ENCODE measurements around the gene TRAP1. TPM values are rescaled to one million over a fixed set of nuclear protein-coding genes. Genes with fewer than 3 reads are reported as not detected.
"Not testable (repeated sequence)": the region's sequence is repeated elsewhere in the genome, so short reads cannot be mapped to it uniquely, and the experiment has no call there.

The TRAP1 gene
- total RNA-seq, 1 donor from 2014 or later = 67.0 TPM

GRCh38 chr16:3716831-3717234 is 491 bp downstream of the TRAP1 start:
- Histone ChIP-seq H3K27ac (peak overlapping the region; percentile 90), H3K4me1 (no peaks in the 10 kb centered on the region), H3K4me3 (peak overlapping the region; percentile 97), H3K9me3 (no peaks in the 10 kb centered on the region), H3K27me3 (no peaks in the 10 kb centered on the region), H3K36me3 (peaks cover 5% of the 10 kb centered on the region)
- no peak for DNase-seq
- intact Hi-C loops (cut with DNase I) = no loop called here
- peak; percentile 21 for ATAC-seq
- TF ChIP-seq CTCF (IDR thresholded peaks at IDR 0.05) = no peak

GRCh38 chr16:3715430-3715829 is 1.9 kb downstream of the TRAP1 start:
- intact Hi-C loops (cut with DNase I) = no loop called here
- H3K27me3 ChIP-seq = no peaks in the 10 kb centered on the region
- H3K4me1 ChIP-seq = no peaks in the 10 kb centered on the region
- DNase-seq = no peak
- H3K36me3 ChIP-seq = peaks cover 5% of the 10 kb centered on the region
- TF ChIP-seq CTCF (IDR thresholded peaks at IDR 0.05) = no peak
- H3K9me3 ChIP-seq = no peaks in the 10 kb centered on the region
- no peak overlapping the region for H3K27ac ChIP-seq
- ATAC-seq = no peak
- H3K4me3 ChIP-seq = no peak overlapping the region

- H3K27ac ChIP-seq; DNase-seq; ATAC-seq; intact Hi-C loops (cut with DNase I); H3K36me3 ChIP-seq; H3K4me1 ChIP-seq; H3K27me3 ChIP-seq; H3K4me3 ChIP-seq; H3K9me3 ChIP-seq: not testable (repeated sequence)
These were observed 2.9 kb downstream of the TRAP1 start for GRCh38 chr16:3714378-3714777.

- no peak overlapping the region for H3K27ac ChIP-seq
- no peaks in the 10 kb centered on the region for H3K27me3 ChIP-seq
- no peak for TF ChIP-seq CTCF (IDR thresholded peaks at IDR 0.05)
- peaks cover 5% of the 10 kb centered on the region for H3K36me3 ChIP-seq
- no peaks in the 10 kb centered on the region for H3K4me1 ChIP-seq
- no peaks in the 10 kb centered on the region for H3K9me3 ChIP-seq
- intact Hi-C loops (cut with DNase I) = no loop called here
- DNase-seq = no peak
- ATAC-seq = no peak
- no peak overlapping the region for H3K4me3 ChIP-seq
These were observed 3.6 kb downstream of the TRAP1 start for GRCh38 chr16:3713587-3714242.

- H3K27ac ChIP-seq = no peak overlapping the region
- no peak for DNase-seq
- H3K27me3 ChIP-seq = no peaks in the 10 kb centered on the region
- no peaks in the 10 kb centered on the region for H3K9me3 ChIP-seq
- no peaks in the 10 kb centered on the region for H3K4me1 ChIP-seq
- H3K36me3 ChIP-seq = peaks cover 5% of the 10 kb centered on the region
- intact Hi-C loops (cut with DNase I) = no loop called here
- no peak for TF ChIP-seq CTCF (IDR thresholded peaks at IDR 0.05)
- ATAC-seq = no peak
- H3K4me3 ChIP-seq = no peak overlapping the region
These were observed 4.4 kb downstream of the TRAP1 start for GRCh38 chr16:3712861-3713372.

GRCh38 chr16:3706253-3707012 is 10.9 kb downstream of the TRAP1 start:
- no peak overlapping the region for H3K4me3 ChIP-seq
- intact Hi-C loops (cut with DNase I) = no loop called here
- no peak overlapping the region for H3K27ac ChIP-seq
- no peak for TF ChIP-seq CTCF (IDR thresholded peaks at IDR 0.05)
- H3K9me3 ChIP-seq = no peaks in the 10 kb centered on the region
- H3K4me1 ChIP-seq = no peaks in the 10 kb centered on the region
- H3K27me3 ChIP-seq = no peaks in the 10 kb centered on the region
- DNase-seq = no peak
- no peak for ATAC-seq
- H3K36me3 ChIP-seq = no peaks in the 10 kb centered on the region
